ENCODE results near the gene DUS4L.

DUS4L gene

GRCh38 chr7:107615910-107616680 is 52.3 kb downstream of the DUS4L start:
- no peak for DNase-seq (ENCODE audit: low read depth)

GRCh38 chr7:107622429-107622828 is 58.7 kb downstream of the DUS4L start:
- peak; percentile 85 for DNase-seq (ENCODE audit: low read depth)

- no peak for DNase-seq (ENCODE audit: low read depth)
Observed at GRCh38 chr7:107622894-107623293, 59.1 kb downstream of the DUS4L start.

GRCh38 chr7:107627002-107627401 is 63.2 kb downstream of the DUS4L start:
- no peak for DNase-seq (ENCODE audit: low read depth)
